SK-N-MC (cell line): ENCODE data around the gene PAN3.
A peak's percentile ranks its signal among the peaks of the same experiment; 100 is the strongest.

Experiments
- EZH2 ChIP-seq: fragments of 200-600 bp; sonication (generic); IDR thresholded peaks from one replicate; pipeline ENCODE4 v1.6.1; 2017; ENCODE audit warnings: antibody characterized with exemption
- POLR2AphosphoS5 ChIP-seq: IDR thresholded peaks from 2 replicates; pipeline ENCODE4 v1.6.1; 2012; ENCODE audit warnings: mild to moderate bottlenecking, low read depth, low read length, borderline replicate concordance

DNA sequence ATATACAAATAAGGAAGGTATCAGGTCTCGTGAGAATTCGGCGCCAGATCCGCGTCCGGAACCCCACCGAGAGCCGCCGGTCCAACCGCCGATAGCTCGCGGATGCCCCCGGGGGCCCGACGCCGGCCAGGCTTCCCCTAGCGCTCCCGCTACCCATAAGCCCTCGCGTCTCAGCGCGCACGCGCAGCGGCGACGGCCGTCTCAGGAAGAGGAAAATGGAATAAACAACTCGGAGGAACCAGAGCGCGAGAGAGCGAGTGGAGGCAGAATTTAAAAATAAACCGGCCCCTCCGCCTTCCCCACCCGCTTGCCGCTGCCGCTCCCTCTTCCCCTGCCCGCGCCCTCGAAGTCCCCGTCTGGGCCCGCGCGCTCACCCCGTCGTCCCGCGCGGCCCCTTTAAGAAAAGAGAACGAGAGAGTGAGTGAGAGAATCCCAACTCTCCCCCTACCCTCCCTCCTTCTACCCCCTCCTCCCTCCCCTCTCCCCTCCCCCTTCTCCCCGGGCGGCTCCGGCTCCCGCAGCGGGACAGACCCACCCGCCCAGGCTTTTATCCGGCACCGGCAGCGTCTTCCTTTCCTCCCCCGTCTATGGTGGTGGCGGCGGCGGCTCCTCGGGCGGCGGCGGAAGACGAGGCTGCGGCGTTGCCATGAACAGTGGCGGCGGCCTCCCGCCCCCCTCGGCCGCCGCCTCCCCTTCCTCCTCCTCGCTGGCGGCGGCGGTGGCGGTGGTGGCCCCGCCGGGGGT, at the start of gene PAN3:
- peak; percentile 87 for TF ChIP-seq POLR2AphosphoS5
- TF ChIP-seq EZH2: no peak
